Measurements from ENCODE around the gene PDE8A. TPM values are rescaled to one million over a fixed set of nuclear protein-coding genes. Genes with fewer than 3 reads are reported as not detected.
A peak's percentile ranks its signal among the peaks of the same experiment; 100 is the strongest.

PDE8A gene
- total and polyA plus RNA-seq, 2 of the 13 experiments (the other 11 are each of a cell fraction or from before 2014, with no cell fraction given) = 26.3 to 48.5 TPM

DNA sequence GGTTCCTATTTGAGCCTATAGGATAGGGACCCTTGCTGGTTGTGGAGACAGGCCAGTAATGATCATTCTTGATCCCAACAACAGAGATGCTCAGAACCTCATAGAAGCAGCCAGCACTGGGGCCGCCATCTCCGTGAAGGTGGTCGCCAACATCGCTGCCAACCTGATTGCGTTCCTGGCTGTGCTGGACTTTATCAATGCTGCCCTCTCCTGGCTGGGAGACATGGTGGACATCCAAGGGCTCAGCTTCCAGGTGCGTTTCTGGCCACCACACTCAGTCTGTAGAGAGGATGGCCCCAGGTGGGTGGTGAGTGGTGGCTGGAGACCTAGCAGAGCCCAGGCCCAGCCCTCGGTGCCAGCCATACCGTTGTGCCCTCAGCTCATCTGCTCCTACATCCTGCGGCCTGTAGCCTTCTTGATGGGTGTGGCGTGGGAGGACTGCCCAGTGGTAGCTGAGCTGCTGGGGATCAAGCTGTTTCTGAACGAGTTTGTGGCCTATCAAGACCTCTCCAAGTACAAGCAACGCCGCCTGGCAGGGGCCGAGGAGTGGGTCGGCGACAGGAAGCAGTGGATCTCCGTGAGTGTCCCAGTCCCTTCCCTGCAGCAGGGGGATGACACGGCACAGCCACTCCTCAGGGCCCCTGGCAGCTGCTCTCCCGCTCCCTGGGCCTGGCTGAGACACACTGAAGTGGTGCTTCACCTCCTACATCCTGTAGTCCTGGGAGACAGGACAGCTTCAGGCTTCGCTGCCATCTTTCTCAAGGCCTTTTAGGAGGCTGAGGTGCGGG, 46.5 kb upstream of the PDE8A start:
- in situ Hi-C loops (cut with HindIII; ENCODE audit: extremely low pct_ligation_motif_present, low pct_unique_long_range_greater_than_20kb) = no loop called here
- no TSS peak for BruUV-seq (replicated peaks)
- TF ChIP-seq, protein P1, sequence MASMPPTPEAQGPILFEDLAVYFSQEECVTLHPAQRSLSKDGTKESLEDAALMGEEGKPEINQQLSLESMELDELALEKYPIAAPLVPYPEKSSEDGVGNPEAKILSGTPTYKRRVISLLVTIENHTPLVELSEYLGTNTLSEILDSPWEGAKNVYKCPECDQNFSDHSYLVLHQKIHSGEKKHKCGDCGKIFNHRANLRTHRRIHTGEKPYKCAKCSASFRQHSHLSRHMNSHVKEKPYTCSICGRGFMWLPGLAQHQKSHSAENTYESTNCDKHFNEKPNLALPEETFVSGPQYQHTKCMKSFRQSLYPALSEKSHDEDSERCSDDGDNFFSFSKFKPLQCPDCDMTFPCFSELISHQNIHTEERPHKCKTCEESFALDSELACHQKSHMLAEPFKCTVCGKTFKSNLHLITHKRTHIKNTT (CRISPR knock-in tag; IDR thresholded peaks at IDR 0.05) = no peak
- TF ChIP-seq, protein P2, sequence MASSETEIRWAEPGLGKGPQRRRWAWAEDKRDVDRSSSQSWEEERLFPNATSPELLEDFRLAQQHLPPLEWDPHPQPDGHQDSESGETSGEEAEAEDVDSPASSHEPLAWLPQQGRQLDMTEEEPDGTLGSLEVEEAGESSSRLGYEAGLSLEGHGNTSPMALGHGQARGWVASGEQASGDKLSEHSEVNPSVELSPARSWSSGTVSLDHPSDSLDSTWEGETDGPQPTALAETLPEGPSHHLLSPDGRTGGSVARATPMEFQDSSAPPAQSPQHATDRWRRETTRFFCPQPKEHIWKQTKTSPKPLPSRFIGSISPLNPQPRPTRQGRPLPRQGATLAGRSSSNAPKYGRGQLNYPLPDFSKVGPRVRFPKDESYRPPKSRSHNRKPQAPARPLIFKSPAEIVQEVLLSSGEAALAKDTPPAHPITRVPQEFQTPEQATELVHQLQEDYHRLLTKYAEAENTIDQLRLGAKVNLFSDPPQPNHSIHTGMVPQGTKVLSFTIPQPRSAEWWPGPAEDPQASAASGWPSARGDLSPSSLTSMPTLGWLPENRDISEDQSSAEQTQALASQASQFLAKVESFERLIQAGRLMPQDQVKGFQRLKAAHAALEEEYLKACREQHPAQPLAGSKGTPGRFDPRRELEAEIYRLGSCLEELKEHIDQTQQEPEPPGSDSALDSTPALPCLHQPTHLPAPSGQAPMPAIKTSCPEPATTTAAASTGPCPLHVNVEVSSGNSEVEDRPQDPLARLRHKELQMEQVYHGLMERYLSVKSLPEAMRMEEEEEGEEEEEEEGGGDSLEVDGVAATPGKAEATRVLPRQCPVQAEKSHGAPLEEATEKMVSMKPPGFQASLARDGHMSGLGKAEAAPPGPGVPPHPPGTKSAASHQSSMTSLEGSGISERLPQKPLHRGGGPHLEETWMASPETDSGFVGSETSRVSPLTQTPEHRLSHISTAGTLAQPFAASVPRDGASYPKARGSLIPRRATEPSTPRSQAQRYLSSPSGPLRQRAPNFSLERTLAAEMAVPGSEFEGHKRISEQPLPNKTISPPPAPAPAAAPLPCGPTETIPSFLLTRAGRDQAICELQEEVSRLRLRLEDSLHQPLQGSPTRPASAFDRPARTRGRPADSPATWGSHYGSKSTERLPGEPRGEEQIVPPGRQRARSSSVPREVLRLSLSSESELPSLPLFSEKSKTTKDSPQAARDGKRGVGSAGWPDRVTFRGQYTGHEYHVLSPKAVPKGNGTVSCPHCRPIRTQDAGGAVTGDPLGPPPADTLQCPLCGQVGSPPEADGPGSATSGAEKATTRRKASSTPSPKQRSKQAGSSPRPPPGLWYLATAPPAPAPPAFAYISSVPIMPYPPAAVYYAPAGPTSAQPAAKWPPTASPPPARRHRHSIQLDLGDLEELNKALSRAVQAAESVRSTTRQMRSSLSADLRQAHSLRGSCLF (CRISPR knock-in tag; IDR thresholded peaks at IDR 0.05; ENCODE audit: borderline replicate concordance) = no peak
- TF ChIP-seq ZNF143 (CRISPR knock-in tag; IDR thresholded peaks at IDR 0.05) (no peak), ZNF615 (CRISPR knock-in tag; IDR thresholded peaks at IDR 0.05; ENCODE audit: borderline replicate concordance) (no peak), SNAI1 (CRISPR knock-in tag; IDR thresholded peaks at IDR 0.05; ENCODE audit: borderline replicate concordance) (no peak), PHF8 (CRISPR knock-in tag; IDR thresholded peaks at IDR 0.05) (no peak), GABPB1 (CRISPR knock-in tag; IDR thresholded peaks at IDR 0.05) (0 out of 2 replicates have a peak, but pooled peaks have one; percentile 13), EED (CRISPR knock-in tag; IDR thresholded peaks at IDR 0.05) (no peak), ZFP62 (CRISPR knock-in tag; IDR thresholded peaks at IDR 0.05) (no peak), YY1 (IDR thresholded peaks at IDR 0.05; ENCODE audit: insufficient read depth, insufficient replicate concordance, low read depth, low read length) (peak; percentile 34)
- TF ChIP-seq, protein P3, sequence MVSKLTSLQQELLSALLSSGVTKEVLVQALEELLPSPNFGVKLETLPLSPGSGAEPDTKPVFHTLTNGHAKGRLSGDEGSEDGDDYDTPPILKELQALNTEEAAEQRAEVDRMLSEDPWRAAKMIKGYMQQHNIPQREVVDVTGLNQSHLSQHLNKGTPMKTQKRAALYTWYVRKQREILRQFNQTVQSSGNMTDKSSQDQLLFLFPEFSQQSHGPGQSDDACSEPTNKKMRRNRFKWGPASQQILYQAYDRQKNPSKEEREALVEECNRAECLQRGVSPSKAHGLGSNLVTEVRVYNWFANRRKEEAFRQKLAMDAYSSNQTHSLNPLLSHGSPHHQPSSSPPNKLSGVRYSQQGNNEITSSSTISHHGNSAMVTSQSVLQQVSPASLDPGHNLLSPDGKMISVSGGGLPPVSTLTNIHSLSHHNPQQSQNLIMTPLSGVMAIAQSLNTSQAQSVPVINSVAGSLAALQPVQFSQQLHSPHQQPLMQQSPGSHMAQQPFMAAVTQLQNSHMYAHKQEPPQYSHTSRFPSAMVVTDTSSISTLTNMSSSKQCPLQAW (CRISPR knock-in tag; IDR thresholded peaks at IDR 0.05) = peak; percentile 26; the same call in 1 of the 2 replicates
- TF ChIP-seq, protein P4, sequence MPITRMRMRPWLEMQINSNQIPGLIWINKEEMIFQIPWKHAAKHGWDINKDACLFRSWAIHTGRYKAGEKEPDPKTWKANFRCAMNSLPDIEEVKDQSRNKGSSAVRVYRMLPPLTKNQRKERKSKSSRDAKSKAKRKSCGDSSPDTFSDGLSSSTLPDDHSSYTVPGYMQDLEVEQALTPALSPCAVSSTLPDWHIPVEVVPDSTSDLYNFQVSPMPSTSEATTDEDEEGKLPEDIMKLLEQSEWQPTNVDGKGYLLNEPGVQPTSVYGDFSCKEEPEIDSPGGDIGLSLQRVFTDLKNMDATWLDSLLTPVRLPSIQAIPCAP (CRISPR knock-in tag; IDR thresholded peaks at IDR 0.05; ENCODE audit: low read depth) = no peak

More for the DNA sequence above, 46.5 kb upstream of the PDE8A start:
- H4K20me1 ChIP-seq (ENCODE audit: insufficient read depth, low read length) = no peaks in the 10 kb centered on the region
- DNase-seq (ENCODE audit: low spot score) (peak; percentile 31), FAIRE-seq (no peak), ATAC-seq (peak; percentile 91)
- no peak overlapping the region for H2AFZ ChIP-seq (ENCODE audit: low read length)
- no peaks in the 10 kb centered on the region for H3K36me3 ChIP-seq (replicated peaks in 1 of 2; ENCODE audit: control insufficient read depth in 1 of 2, insufficient read depth in 2 of 2, low read length in 2 of 2)
- no peaks in the 10 kb centered on the region for H3K27me3 ChIP-seq (ENCODE audit: control insufficient read depth in 1 of 2, insufficient read depth in 2 of 2, low read length in 2 of 2)
- ChIA-PET POLR2A (no interaction called here), CTCF (ENCODE audit: low intra/inter-chr PET ratio, low total read pairs) (interaction anchor here (1.2 to 2.6 kb wide), 2 partner anchors 90 to 108 kb away, joined by 3 to 9 read pairs; no protein-coding TSS in a partner anchor)
- H3K79me2 ChIP-seq (ENCODE audit: insufficient read depth, low read length) = no peaks in the 10 kb centered on the region
- no peaks in the 10 kb centered on the region for H3K9me3 ChIP-seq (ENCODE audit: low read length)
- peaks cover 4% of the 10 kb centered on the region for H3K4me1 ChIP-seq (ENCODE audit: insufficient read depth, low read length)
- intact Hi-C loops (cut with micrococcal nuclease; ENCODE audit: unreplicated experiment) = loop anchor here (2.0 kb wide), 1 partner anchor 280 kb away; the partner anchor contains the start of gene WDR73
- no peak overlapping the region for H3K4me2 ChIP-seq (ENCODE audit: low read depth, low read length)
- no peak overlapping the region for H3K4me3 ChIP-seq (replicated peaks in 1 of 3; ENCODE audit: insufficient read depth in 1 of 3, low read depth in 2 of 3, low read length in 3 of 3)
- H3K27ac ChIP-seq (ENCODE audit: extremely low read length, insufficient read depth, low read length) = no peak overlapping the region
- no peak overlapping the region for H3K9ac ChIP-seq (ENCODE audit: insufficient read depth, low read depth, low read length)
- 72% methylated on average over 14 of the region's 21 CpGs for WGBS (ENCODE audit: low lambda C conversion rate)
